ENCODE data around the gene HSD11B2.

- no peak for TF ChIP-seq CTCF (conservative IDR thresholded peaks at IDR 0.05)
- TF ChIP-seq EZH2 (IDR thresholded peaks at IDR 0.05; ENCODE audit: low read depth), result no peak
These were observed 18.6 kb upstream of the HSD11B2 start for GRCh38 chr16:67412294-67412693.

Data from PC-9 (cell line).